Neural cell (in vitro differentiated cells): ENCODE results near the gene RAVER1. TPM values are rescaled to one million over a fixed set of nuclear protein-coding genes. Genes with fewer than 3 reads are reported as not detected.
"Not testable (repeated sequence)": the region's sequence is repeated elsewhere in the genome, so short reads cannot be mapped to it uniquely, and the experiment has no call there.

ENCODE experiments used
- H2AFZ ChIP-seq: fragments of 200-600, 300-800 bp; sonication (generic), shearing (Covaris generic); 2 replicates; pipeline ENCODE4 v1.6.0; 2014; ENCODE audit warnings: low read depth, mild to moderate bottlenecking, antibody characterized with exemption, low read length, moderate library complexity
- H3F3A ChIP-seq: fragments of 200-600 bp; shearing (Covaris generic); 2 replicates; pipeline ENCODE4 v1.6.1; 2016; ENCODE audit warnings: mild to moderate bottlenecking, moderate library complexity, mixed read lengths, antibody characterized with exemption, low read length; ENCODE audit not compliant: insufficient read depth, poor library complexity, severe bottlenecking
- H3K27ac ChIP-seq: fragments of 200-600, 300-800 bp; sonication (generic), shearing (Covaris generic); 2 replicates; pipeline ENCODE4 v1.5.1; 2014; ENCODE audit warnings: mild to moderate bottlenecking, low read length, moderate library complexity
- H3K27me3 ChIP-seq: fragments of 300-800, 200-600 bp; sonication (generic), shearing (Covaris generic); 2 replicates; pipeline ENCODE4 v1.6.0; 2014; ENCODE audit warnings: mild to moderate bottlenecking, low read depth, low read length, moderate library complexity; ENCODE audit not compliant: insufficient read depth
- H3K36me3 ChIP-seq: fragments of 300-800, 200-600 bp; sonication (generic), shearing (Covaris generic); 2 replicates; pipeline ENCODE4 v1.5.1; 2014; ENCODE audit warnings: mild to moderate bottlenecking, antibody characterized with exemption, low read length, moderate library complexity; ENCODE audit not compliant: insufficient read depth
- H3K4me2 ChIP-seq: fragments of 300-800, 200-600 bp; sonication (generic), shearing (Covaris generic); 2 replicates; pipeline ENCODE4 v1.6.0; 2014; ENCODE audit warnings: mild to moderate bottlenecking, low read length
- H3K4me3 ChIP-seq: fragments of 300-800, 200-600 bp; sonication (generic), shearing (Covaris generic); 2 replicates; pipeline ENCODE4 v1.5.1; 2014; ENCODE audit warnings: mild to moderate bottlenecking, low read length, moderate library complexity
- H3K79me2 ChIP-seq: fragments of 200-600 bp; shearing (Covaris generic); replicated peaks from 2 replicates; pipeline ENCODE4 v1.6.0; 2014; ENCODE audit warnings: mild to moderate bottlenecking, low read length, moderate library complexity; ENCODE audit not compliant: insufficient read depth
- H3K9ac ChIP-seq: fragments of 300-800, 200-600 bp; sonication (generic), shearing (Covaris generic); 2 replicates; pipeline ENCODE4 v1.6.1; 2016; ENCODE audit warnings: mild to moderate bottlenecking, low read length, mixed read lengths
- H3K9me2 ChIP-seq: fragments of 200-600 bp; shearing (Covaris generic); 2 replicates; pipeline ENCODE4 v1.6.1; 2016; ENCODE audit warnings: mild to moderate bottlenecking, low read length, mixed read lengths; ENCODE audit not compliant: insufficient read depth
- H3K9me3 ChIP-seq: fragments of 200-600, 300-800 bp; sonication (generic), shearing (Covaris generic); 2 replicates; pipeline ENCODE4 v1.6.1; 2016; ENCODE audit warnings: mild to moderate bottlenecking, mixed run types, low read length, moderate library complexity, mixed read lengths
- H4K20me1 ChIP-seq: fragments of 200-600 bp; shearing (Covaris generic); 2 replicates; pipeline ENCODE4 v1.6.1; 2016; ENCODE audit warnings: mild to moderate bottlenecking, mixed run types; ENCODE audit not compliant: insufficient read depth
- EP300 ChIP-seq: fragments of 450-650 bp; conservative IDR thresholded peaks from 2 replicates; pipeline ENCODE4 v1.6.1; 2014; ENCODE audit warnings: antibody characterized with exemption, mild to moderate bottlenecking, moderate library complexity; ENCODE audit not compliant: poor library complexity, severe bottlenecking
- EZH2 ChIP-seq: fragments of 200-600, 300-800 bp; shearing (Covaris generic), sonication (generic); IDR thresholded peaks from 2 replicates; pipeline ENCODE4 v1.6.1; 2014; ENCODE audit warnings: antibody characterized with exemption, low read length, borderline replicate concordance, mild to moderate bottlenecking; ENCODE audit not compliant: insufficient read depth, poor library complexity, severe bottlenecking
- MXI1 ChIP-seq: fragments of 450-650 bp; conservative IDR thresholded peaks from 2 replicates; pipeline ENCODE4 v1.6.1; 2014; ENCODE audit warnings: antibody characterized with exemption, mild to moderate bottlenecking; ENCODE audit not compliant: poor library complexity, severe bottlenecking
- POLR2AphosphoS5 ChIP-seq: IDR thresholded peaks from 2 replicates; pipeline ENCODE4 v1.6.1; 2012
- RAD21 ChIP-seq: fragments of 450-650 bp; conservative IDR thresholded peaks from 2 replicates; pipeline ENCODE4 v1.6.1; 2014; ENCODE audit warnings: antibody characterized with exemption, mild to moderate bottlenecking, moderate library complexity
- SMC3 ChIP-seq: fragments of 450-650 bp; conservative IDR thresholded peaks from 2 replicates; pipeline ENCODE4 v1.6.1; 2014; ENCODE audit warnings: antibody characterized with exemption, mild to moderate bottlenecking, moderate library complexity; ENCODE audit not compliant: poor library complexity
- TAF1 ChIP-seq: IDR thresholded peaks from 2 replicates; pipeline ENCODE4 v1.6.1; 2012; ENCODE audit warnings: low read depth
- polyA plus RNA-seq: library from polyadenylated mRNA; depleted of rRNA; stranded (reverse); fragments of >200 nt; gene quantifications from 2 replicates; pipeline ENCODE4 v1.2.3, GENCODE V29; 2014
- TF ChIP-seq, protein P1 (sequence below): IDR thresholded peaks from 2 replicates; pipeline ENCODE4 v1.6.1; 2012; ENCODE audit warnings: borderline replicate concordance
- TF ChIP-seq, protein P2 (sequence below): fragments of 450-650 bp; IDR thresholded peaks from 2 replicates; pipeline ENCODE4 v1.5.1; 2014; ENCODE audit warnings: antibody characterized with exemption, mild to moderate bottlenecking, moderate library complexity; ENCODE audit not compliant: poor library complexity, severe bottlenecking

Gene RAVER1
- polyA plus RNA-seq, 1 donor from 2014 or later: 1.3 TPM

DNA sequence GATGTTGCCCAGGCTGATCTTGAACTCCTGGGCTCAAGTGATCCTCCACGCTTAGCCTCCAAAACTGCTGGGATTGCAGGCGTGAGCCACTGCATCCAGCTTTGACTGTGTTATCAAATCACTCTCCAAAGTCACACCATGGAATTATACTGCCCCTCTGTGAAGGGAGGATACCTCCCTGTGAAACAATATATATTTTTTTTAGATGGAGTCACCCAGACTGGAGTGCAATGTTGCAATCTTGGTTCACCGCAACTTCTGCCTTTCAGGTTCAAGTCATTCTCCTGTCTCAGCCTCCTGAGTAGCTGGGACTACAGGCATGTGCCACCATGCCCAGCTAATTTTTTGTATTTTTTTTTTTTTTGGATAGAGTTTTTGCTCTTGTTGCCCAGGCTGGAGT, 39.4 kb upstream of the RAVER1 start:
- Histone ChIP-seq H3K27me3 (no peaks in the 10 kb centered on the region), H3K9me3 (no peaks in the 10 kb centered on the region), H3K9ac (no peak overlapping the region), H3K27ac (no peak overlapping the region), H3K79me2 (no peaks in the 10 kb centered on the region), H2AFZ (no peak overlapping the region), H3F3A (no peaks in the 10 kb centered on the region), H4K20me1 (no peaks in the 10 kb centered on the region), H3K36me3 (no peaks in the 10 kb centered on the region), H3K9me2 (no peaks in the 10 kb centered on the region), H3K4me2 (no peak overlapping the region), H3K4me3 (no peak overlapping the region)
- TF ChIP-seq MXI1 (no peak), EZH2 (no peak), SMC3 (no peak), TAF1 (no peak), RAD21 (no peak), EP300 (no peak)
- TF ChIP-seq, protein P1, sequence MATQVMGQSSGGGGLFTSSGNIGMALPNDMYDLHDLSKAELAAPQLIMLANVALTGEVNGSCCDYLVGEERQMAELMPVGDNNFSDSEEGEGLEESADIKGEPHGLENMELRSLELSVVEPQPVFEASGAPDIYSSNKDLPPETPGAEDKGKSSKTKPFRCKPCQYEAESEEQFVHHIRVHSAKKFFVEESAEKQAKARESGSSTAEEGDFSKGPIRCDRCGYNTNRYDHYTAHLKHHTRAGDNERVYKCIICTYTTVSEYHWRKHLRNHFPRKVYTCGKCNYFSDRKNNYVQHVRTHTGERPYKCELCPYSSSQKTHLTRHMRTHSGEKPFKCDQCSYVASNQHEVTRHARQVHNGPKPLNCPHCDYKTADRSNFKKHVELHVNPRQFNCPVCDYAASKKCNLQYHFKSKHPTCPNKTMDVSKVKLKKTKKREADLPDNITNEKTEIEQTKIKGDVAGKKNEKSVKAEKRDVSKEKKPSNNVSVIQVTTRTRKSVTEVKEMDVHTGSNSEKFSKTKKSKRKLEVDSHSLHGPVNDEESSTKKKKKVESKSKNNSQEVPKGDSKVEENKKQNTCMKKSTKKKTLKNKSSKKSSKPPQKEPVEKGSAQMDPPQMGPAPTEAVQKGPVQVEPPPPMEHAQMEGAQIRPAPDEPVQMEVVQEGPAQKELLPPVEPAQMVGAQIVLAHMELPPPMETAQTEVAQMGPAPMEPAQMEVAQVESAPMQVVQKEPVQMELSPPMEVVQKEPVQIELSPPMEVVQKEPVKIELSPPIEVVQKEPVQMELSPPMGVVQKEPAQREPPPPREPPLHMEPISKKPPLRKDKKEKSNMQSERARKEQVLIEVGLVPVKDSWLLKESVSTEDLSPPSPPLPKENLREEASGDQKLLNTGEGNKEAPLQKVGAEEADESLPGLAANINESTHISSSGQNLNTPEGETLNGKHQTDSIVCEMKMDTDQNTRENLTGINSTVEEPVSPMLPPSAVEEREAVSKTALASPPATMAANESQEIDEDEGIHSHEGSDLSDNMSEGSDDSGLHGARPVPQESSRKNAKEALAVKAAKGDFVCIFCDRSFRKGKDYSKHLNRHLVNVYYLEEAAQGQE: no peak

DNA sequence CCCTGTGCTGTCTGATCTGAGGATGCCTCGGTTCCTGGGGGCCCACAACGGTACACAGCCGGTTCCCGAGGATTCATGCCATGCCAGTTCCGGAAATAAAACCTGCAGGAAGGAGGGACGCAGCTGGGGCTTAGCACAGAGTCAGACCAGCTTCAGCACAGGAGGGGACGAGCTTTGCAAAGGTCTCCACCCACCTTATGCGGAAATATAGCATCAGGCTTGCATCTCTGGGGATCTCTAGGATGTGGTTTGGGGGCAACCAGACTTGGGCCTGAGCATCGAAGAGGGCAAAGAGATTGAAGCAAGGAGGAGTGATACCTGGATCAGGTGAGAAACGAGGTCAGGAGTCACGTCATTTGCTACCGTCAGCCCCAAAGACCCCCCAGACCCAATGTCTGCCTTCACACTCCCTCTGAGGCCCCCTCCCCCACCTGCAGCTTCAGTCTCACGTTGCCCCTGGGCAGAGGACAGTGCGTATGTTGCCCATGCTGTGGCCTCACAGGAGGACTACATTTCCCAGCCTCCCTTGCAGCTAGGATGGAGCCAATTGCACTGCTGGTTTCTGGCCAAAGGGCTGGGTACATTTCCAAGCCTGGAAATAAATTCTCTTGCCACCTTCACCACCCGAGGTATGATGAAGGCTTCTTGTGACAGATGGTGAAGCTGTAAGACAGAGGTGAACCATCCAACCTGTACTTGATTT, 34.9 kb upstream of the RAVER1 start:
- H3F3A ChIP-seq: no peaks in the 10 kb centered on the region
- no peaks in the 10 kb centered on the region for H3K9me3 ChIP-seq
- no peaks in the 10 kb centered on the region for H4K20me1 ChIP-seq
- no peaks in the 10 kb centered on the region for H3K27me3 ChIP-seq
- H3K9me2 ChIP-seq: no peaks in the 10 kb centered on the region
- H3K27ac ChIP-seq: no peak overlapping the region
- no peak overlapping the region for H3K4me3 ChIP-seq
- no peaks in the 10 kb centered on the region for H3K36me3 ChIP-seq
- H3K79me2 ChIP-seq: no peaks in the 10 kb centered on the region
- no peak overlapping the region for H3K9ac ChIP-seq
- TF ChIP-seq POLR2AphosphoS5: no peak
- TF ChIP-seq MXI1: no peak
- no peak for TF ChIP-seq SMC3
- TF ChIP-seq, protein P1: no peak
- no peak for TF ChIP-seq TAF1
- no peak for TF ChIP-seq EP300
- no peak for TF ChIP-seq RAD21
- TF ChIP-seq, protein P2, sequence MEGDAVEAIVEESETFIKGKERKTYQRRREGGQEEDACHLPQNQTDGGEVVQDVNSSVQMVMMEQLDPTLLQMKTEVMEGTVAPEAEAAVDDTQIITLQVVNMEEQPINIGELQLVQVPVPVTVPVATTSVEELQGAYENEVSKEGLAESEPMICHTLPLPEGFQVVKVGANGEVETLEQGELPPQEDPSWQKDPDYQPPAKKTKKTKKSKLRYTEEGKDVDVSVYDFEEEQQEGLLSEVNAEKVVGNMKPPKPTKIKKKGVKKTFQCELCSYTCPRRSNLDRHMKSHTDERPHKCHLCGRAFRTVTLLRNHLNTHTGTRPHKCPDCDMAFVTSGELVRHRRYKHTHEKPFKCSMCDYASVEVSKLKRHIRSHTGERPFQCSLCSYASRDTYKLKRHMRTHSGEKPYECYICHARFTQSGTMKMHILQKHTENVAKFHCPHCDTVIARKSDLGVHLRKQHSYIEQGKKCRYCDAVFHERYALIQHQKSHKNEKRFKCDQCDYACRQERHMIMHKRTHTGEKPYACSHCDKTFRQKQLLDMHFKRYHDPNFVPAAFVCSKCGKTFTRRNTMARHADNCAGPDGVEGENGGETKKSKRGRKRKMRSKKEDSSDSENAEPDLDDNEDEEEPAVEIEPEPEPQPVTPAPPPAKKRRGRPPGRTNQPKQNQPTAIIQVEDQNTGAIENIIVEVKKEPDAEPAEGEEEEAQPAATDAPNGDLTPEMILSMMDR: no peak
- no peak for TF ChIP-seq EZH2
- H3K4me2 ChIP-seq: no peak overlapping the region
- no peak overlapping the region for H2AFZ ChIP-seq

DNA sequence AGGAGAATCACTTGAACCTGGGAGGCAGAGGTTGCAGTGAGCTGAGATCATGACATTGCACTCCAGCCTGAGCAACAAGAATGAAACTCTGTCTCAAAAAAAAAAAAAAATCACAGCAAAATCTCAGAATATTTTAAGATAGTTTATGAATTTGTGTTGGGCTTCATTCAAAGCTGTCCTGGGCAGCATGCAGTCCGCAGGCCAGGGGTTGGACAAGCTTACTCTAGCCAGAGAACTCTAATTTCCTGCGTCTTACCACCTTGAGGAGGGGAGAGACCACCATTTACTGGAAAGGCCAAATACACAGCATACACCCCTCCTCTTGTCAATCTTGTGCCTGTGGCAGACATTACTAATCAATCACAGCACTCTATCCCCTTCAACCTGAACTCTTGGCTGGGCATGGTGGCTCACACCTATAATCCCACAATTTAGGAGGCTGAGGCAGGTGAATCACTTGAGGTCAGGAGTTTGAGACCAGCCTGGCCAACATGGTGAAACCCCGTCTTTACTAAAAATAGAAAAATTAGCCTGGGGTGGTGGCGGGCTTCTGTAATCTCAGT, 33.7 kb upstream of the RAVER1 start:
- not testable (repeated sequence) for H2AFZ ChIP-seq, H3K9me3 ChIP-seq, H3K27ac ChIP-seq, H3K79me2 ChIP-seq, H4K20me1 ChIP-seq, H3K9me2 ChIP-seq, H3K4me2 ChIP-seq, H3K27me3 ChIP-seq, H3K36me3 ChIP-seq, H3F3A ChIP-seq, H3K9ac ChIP-seq, H3K4me3 ChIP-seq
